Measurements from ENCODE around the gene SEMA3C. TPM values are rescaled to one million over a fixed set of nuclear protein-coding genes. Genes with fewer than 3 reads are reported as not detected.
A peak's percentile ranks its signal among the peaks of the same experiment; 100 is the strongest.

The SEMA3C gene
- total and polyA plus RNA-seq, 9 donors: 74.4 to 270 (median 134) TPM

- DNase-seq: no peak
- H3K4me1 ChIP-seq (ENCODE audit: control insufficient read depth, insufficient read depth, low read length): peaks cover 7% of the 10 kb centered on the region
- no peaks in the 10 kb centered on the region for H3K36me3 ChIP-seq (ENCODE audit: control insufficient read depth, insufficient read depth, low read length)
Measured at GRCh38 chr7:80731281-80731680, 187.6 kb downstream of the SEMA3C start.

GRCh38 chr7:80729591-80730320, 189.1 kb downstream of the SEMA3C start:
- Histone ChIP-seq H3K4me1 (ENCODE audit: control insufficient read depth, insufficient read depth, low read length) (peaks cover 9% of the 10 kb centered on the region), H3K4me3 (ENCODE audit: low read length) (no peak overlapping the region), H3K27ac (ENCODE audit: low read length) (peak overlapping the region; percentile 62), H3K36me3 (ENCODE audit: control insufficient read depth, insufficient read depth, low read length) (no peaks in the 10 kb centered on the region), H3K9me3 (replicated peaks; ENCODE audit: control insufficient read depth, low read depth, low read length) (no peaks in the 10 kb centered on the region), H3K27me3 (ENCODE audit: control insufficient read depth, insufficient read depth, low read length) (no peaks in the 10 kb centered on the region)
- no CpG with 5 or more reads among the region's 2 CpGs for WGBS (ENCODE audit: insufficient coverage)
- DNase-seq: peak; percentile 95

More at GRCh38 chr7:80731281-80731680, 187.6 kb downstream of the SEMA3C start:
- Histone ChIP-seq H3K4me3 (ENCODE audit: low read length) (no peak overlapping the region), H3K27me3 (ENCODE audit: control insufficient read depth, insufficient read depth, low read length) (no peaks in the 10 kb centered on the region), H3K27ac (ENCODE audit: low read length) (no peak overlapping the region), H3K9me3 (replicated peaks; ENCODE audit: control insufficient read depth, low read depth, low read length) (no peaks in the 10 kb centered on the region)
- WGBS (ENCODE audit: insufficient coverage): 100% methylated on average over 1 of the region's 2 CpGs

- no peak for DNase-seq
- no peak overlapping the region for H3K4me3 ChIP-seq (ENCODE audit: low read length)
- 50% methylated on average over 1 of the region's 3 CpGs for WGBS (ENCODE audit: insufficient coverage)
Measured at GRCh38 chr7:80726666-80727065, 192.2 kb downstream of the SEMA3C start.

DNA sequence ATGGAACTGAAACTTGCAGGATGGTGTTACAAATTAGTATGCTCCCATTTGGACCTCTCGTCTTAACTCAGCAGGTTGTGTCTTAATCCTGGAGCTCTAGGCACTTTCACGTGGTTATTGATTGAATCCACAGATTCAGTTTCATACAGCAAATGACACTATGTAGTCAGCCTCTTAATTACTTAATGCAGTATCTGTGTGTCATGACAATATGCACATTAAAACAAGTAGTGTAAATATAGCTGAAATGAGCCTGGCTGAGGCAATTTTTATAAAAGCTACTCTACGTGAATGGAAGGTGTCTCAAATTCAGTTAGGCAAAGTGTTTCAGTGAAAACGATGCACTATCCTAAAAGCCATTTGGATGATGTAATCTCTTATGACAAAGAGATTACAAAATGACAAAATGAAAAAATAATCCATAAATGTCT, 193.7 kb downstream of the SEMA3C start:
- no peak overlapping the region for H3K4me3 ChIP-seq (ENCODE audit: low read length)
- H3K27ac ChIP-seq (ENCODE audit: low read length): peak overlapping the region; percentile 81
- no peaks in the 10 kb centered on the region for H3K9me3 ChIP-seq (replicated peaks; ENCODE audit: control insufficient read depth, low read depth, low read length)
- no peaks in the 10 kb centered on the region for H3K27me3 ChIP-seq (ENCODE audit: control insufficient read depth, insufficient read depth, low read length)
- DNase-seq: no peak
- peaks cover 22% of the 10 kb centered on the region for H3K4me1 ChIP-seq (ENCODE audit: control insufficient read depth, insufficient read depth, low read length)
- WGBS (ENCODE audit: insufficient coverage): no CpG with 5 or more reads among the region's 4 CpGs
- no peaks in the 10 kb centered on the region for H3K36me3 ChIP-seq (ENCODE audit: control insufficient read depth, insufficient read depth, low read length)

More at GRCh38 chr7:80726666-80727065, 192.2 kb downstream of the SEMA3C start:
- Histone ChIP-seq H3K36me3 (ENCODE audit: control insufficient read depth, insufficient read depth, low read length) (no peaks in the 10 kb centered on the region), H3K27me3 (ENCODE audit: control insufficient read depth, insufficient read depth, low read length) (no peaks in the 10 kb centered on the region), H3K27ac (ENCODE audit: low read length) (no peak overlapping the region), H3K9me3 (replicated peaks; ENCODE audit: control insufficient read depth, low read depth, low read length) (no peaks in the 10 kb centered on the region), H3K4me1 (ENCODE audit: control insufficient read depth, insufficient read depth, low read length) (peaks cover 22% of the 10 kb centered on the region)

- no CpG with 5 or more reads among the region's 4 CpGs for WGBS (ENCODE audit: insufficient coverage)
- DNase-seq: peak; percentile 99
- no peak overlapping the region for H3K4me3 ChIP-seq (ENCODE audit: low read length)
- H3K4me1 ChIP-seq (ENCODE audit: control insufficient read depth, insufficient read depth, low read length): peaks cover 19% of the 10 kb centered on the region
- H3K9me3 ChIP-seq (replicated peaks; ENCODE audit: control insufficient read depth, low read depth, low read length): no peaks in the 10 kb centered on the region
- H3K36me3 ChIP-seq (ENCODE audit: control insufficient read depth, insufficient read depth, low read length): no peaks in the 10 kb centered on the region
- peak overlapping the region; percentile 81 for H3K27ac ChIP-seq (ENCODE audit: low read length)
- no peaks in the 10 kb centered on the region for H3K27me3 ChIP-seq (ENCODE audit: control insufficient read depth, insufficient read depth, low read length)
Measured at GRCh38 chr7:80724249-80724871, 194.5 kb downstream of the SEMA3C start.

GRCh38 chr7:80722616-80723195, 196.1 kb downstream of the SEMA3C start:
- Histone ChIP-seq H3K4me3 (ENCODE audit: low read length) (no peak overlapping the region), H3K27me3 (ENCODE audit: control insufficient read depth, insufficient read depth, low read length) (no peaks in the 10 kb centered on the region), H3K9me3 (replicated peaks; ENCODE audit: control insufficient read depth, low read depth, low read length) (no peaks in the 10 kb centered on the region), H3K27ac (ENCODE audit: low read length) (peak overlapping the region; percentile 81), H3K4me1 (ENCODE audit: control insufficient read depth, insufficient read depth, low read length) (peaks cover 15% of the 10 kb centered on the region), H3K36me3 (ENCODE audit: control insufficient read depth, insufficient read depth, low read length) (no peaks in the 10 kb centered on the region)
- peak; percentile 84 for DNase-seq
- WGBS (ENCODE audit: insufficient coverage): 0% methylated on average over 1 of the region's 3 CpGs

DNA sequence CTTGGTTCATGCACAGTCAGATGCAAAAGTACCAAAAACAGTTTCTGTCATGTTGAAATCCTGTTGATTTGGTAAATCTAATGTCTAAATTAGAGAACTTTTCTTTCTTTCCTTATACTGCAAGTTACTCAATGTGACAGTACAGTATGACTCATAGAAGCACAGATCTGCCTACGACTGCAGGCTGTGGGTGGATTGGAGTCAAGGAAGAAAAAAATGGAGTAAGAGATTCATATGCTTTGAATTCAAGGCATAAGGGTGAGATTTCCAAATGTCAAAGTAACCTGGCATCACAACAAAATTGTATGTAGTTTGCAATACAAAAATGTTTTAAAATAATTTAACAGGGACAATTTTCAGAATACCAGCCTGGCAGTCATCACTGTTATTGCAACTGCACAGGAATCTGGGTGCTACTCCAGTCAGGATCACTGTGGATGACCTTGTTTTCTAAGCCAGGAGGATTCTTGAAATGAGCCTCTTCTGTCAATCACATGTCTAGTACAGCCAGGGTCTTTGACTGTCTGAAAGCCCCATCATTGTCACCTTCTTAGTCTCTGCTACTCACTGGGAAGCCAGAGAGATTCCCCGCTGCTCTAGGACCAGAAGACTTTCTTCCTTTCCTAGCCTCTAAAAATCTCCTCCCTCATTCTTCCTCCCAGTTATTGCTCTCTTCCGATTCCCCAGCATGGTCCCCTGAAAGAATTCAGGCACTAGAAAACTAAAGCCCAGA, 196.8 kb downstream of the SEMA3C start:
- H3K36me3 ChIP-seq (ENCODE audit: control insufficient read depth, insufficient read depth, low read length): no peaks in the 10 kb centered on the region
- peaks cover 15% of the 10 kb centered on the region for H3K4me1 ChIP-seq (ENCODE audit: control insufficient read depth, insufficient read depth, low read length)
- H3K9me3 ChIP-seq (replicated peaks; ENCODE audit: control insufficient read depth, low read depth, low read length): no peaks in the 10 kb centered on the region
- H3K27ac ChIP-seq (ENCODE audit: low read length): peak overlapping the region; percentile 81
- WGBS (ENCODE audit: insufficient coverage): 49% methylated on average over 2 of the region's 3 CpGs
- no peaks in the 10 kb centered on the region for H3K27me3 ChIP-seq (ENCODE audit: control insufficient read depth, insufficient read depth, low read length)
- peak; percentile 67 for DNase-seq
- H3K4me3 ChIP-seq (ENCODE audit: low read length): no peak overlapping the region

DNA sequence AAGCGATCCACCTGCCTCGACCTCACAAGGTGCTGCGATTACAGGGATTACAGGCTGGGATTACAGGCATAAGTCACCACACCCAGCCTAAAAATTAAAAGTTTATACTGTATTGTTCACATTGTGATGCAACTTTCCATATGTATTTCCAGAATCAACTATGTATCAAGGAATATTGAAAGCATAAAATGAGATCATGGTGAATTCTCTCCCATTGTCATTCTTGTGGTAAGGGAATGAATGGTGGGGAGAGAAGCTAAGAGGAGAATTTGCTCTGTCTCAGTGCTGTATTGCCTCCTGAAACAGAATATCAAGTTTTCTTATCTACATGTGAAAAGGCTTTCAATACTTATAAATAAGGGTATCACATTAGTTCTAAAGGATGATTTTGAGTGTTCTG, 198.7 kb downstream of the SEMA3C start:
- no CpG with 5 or more reads among the region's 3 CpGs for WGBS (ENCODE audit: insufficient coverage)
- H3K4me1 ChIP-seq (ENCODE audit: control insufficient read depth, insufficient read depth, low read length): peaks cover 15% of the 10 kb centered on the region
- H3K27me3 ChIP-seq (ENCODE audit: control insufficient read depth, insufficient read depth, low read length): no peaks in the 10 kb centered on the region
- DNase-seq: no peak
- H3K4me3 ChIP-seq (ENCODE audit: low read length): no peak overlapping the region
- no peaks in the 10 kb centered on the region for H3K36me3 ChIP-seq (ENCODE audit: control insufficient read depth, insufficient read depth, low read length)
- H3K27ac ChIP-seq (ENCODE audit: low read length): no peak overlapping the region
- no peaks in the 10 kb centered on the region for H3K9me3 ChIP-seq (replicated peaks; ENCODE audit: control insufficient read depth, low read depth, low read length)

- peaks cover 13% of the 10 kb centered on the region for H3K4me1 ChIP-seq (ENCODE audit: control insufficient read depth, insufficient read depth, low read length)
- WGBS (ENCODE audit: insufficient coverage): no CpG with 5 or more reads among the region's 3 CpGs
Measured at GRCh38 chr7:80719261-80719660, 199.6 kb downstream of the SEMA3C start.

GRCh38 chr7:80711531-80711930, 207.3 kb downstream of the SEMA3C start:
- peak; percentile 96 for DNase-seq
- Histone ChIP-seq H3K4me1 (ENCODE audit: control insufficient read depth, insufficient read depth, low read length) (no peaks in the 10 kb centered on the region), H3K4me3 (ENCODE audit: low read length) (no peak overlapping the region), H3K36me3 (ENCODE audit: control insufficient read depth, insufficient read depth, low read length) (no peaks in the 10 kb centered on the region), H3K9me3 (replicated peaks; ENCODE audit: control insufficient read depth, low read depth, low read length) (no peaks in the 10 kb centered on the region), H3K27me3 (ENCODE audit: control insufficient read depth, insufficient read depth, low read length) (no peaks in the 10 kb centered on the region), H3K27ac (ENCODE audit: low read length) (peak overlapping the region; percentile 75)
- WGBS (ENCODE audit: insufficient coverage): 27% methylated on average over 2 of the region's 2 CpGs

More at GRCh38 chr7:80719261-80719660, 199.6 kb downstream of the SEMA3C start:
- no peak for DNase-seq
- H3K27me3 ChIP-seq (ENCODE audit: control insufficient read depth, insufficient read depth, low read length): no peaks in the 10 kb centered on the region
- H3K9me3 ChIP-seq (replicated peaks; ENCODE audit: control insufficient read depth, low read depth, low read length): no peaks in the 10 kb centered on the region
- no peak overlapping the region for H3K4me3 ChIP-seq (ENCODE audit: low read length)
- no peak overlapping the region for H3K27ac ChIP-seq (ENCODE audit: low read length)
- no peaks in the 10 kb centered on the region for H3K36me3 ChIP-seq (ENCODE audit: control insufficient read depth, insufficient read depth, low read length)

Data from muscle of leg (tissue), 11 donors.